Choroid plexus epithelial cell (primary cell): ENCODE results near the gene GALR1.

ENCODE experiments used
- DNase-seq: peaks from one replicate; pipeline ENCODE4 v3.0.0-alpha.2; 2010; ENCODE audit warnings: low read depth
- H3K4me3 ChIP-seq: 2 replicates; pipeline ENCODE4 v1.5.1; 2011; ENCODE audit warnings: low read depth, mild to moderate bottlenecking, control low read depth, low read length, moderate library complexity
- TF ChIP-seq, protein P1 (sequence below): conservative IDR thresholded peaks from 2 replicates; pipeline ENCODE4 v1.5.1; 2011; ENCODE audit warnings: low read depth, mild to moderate bottlenecking, control low read depth, inconsistent platforms, low read length, moderate library complexity

The GALR1 gene

DNA sequence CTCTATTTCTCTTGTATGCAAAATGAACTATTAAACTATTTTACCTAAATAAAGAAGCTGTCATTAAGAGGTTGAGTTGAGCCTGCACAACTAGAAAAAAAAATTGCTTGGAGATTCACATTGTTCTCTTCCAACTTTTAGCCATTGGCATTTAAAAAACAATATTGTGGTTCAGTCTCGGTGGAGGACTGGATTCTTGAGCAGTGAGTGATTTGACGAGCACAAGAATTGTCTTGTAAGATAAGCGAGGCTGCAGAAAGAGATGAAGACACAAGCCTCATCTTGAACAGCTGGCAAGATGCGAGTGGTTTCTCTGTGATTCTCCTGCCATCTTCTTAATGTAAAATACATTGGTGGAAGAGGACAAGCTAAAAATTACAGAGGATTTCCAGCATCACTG, 67.0 kb downstream of the GALR1 start:
- no peak overlapping the region for H3K4me3 ChIP-seq
- DNase-seq, result peak; percentile 74
- TF ChIP-seq, protein P1, sequence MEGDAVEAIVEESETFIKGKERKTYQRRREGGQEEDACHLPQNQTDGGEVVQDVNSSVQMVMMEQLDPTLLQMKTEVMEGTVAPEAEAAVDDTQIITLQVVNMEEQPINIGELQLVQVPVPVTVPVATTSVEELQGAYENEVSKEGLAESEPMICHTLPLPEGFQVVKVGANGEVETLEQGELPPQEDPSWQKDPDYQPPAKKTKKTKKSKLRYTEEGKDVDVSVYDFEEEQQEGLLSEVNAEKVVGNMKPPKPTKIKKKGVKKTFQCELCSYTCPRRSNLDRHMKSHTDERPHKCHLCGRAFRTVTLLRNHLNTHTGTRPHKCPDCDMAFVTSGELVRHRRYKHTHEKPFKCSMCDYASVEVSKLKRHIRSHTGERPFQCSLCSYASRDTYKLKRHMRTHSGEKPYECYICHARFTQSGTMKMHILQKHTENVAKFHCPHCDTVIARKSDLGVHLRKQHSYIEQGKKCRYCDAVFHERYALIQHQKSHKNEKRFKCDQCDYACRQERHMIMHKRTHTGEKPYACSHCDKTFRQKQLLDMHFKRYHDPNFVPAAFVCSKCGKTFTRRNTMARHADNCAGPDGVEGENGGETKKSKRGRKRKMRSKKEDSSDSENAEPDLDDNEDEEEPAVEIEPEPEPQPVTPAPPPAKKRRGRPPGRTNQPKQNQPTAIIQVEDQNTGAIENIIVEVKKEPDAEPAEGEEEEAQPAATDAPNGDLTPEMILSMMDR, result no peak

- peak; percentile 21 for DNase-seq
- H3K4me3 ChIP-seq, result no peak overlapping the region
- TF ChIP-seq, protein P1, result no peak
Measured at GRCh38 chr18:77320971-77321559, 71.4 kb downstream of the GALR1 start.

DNA sequence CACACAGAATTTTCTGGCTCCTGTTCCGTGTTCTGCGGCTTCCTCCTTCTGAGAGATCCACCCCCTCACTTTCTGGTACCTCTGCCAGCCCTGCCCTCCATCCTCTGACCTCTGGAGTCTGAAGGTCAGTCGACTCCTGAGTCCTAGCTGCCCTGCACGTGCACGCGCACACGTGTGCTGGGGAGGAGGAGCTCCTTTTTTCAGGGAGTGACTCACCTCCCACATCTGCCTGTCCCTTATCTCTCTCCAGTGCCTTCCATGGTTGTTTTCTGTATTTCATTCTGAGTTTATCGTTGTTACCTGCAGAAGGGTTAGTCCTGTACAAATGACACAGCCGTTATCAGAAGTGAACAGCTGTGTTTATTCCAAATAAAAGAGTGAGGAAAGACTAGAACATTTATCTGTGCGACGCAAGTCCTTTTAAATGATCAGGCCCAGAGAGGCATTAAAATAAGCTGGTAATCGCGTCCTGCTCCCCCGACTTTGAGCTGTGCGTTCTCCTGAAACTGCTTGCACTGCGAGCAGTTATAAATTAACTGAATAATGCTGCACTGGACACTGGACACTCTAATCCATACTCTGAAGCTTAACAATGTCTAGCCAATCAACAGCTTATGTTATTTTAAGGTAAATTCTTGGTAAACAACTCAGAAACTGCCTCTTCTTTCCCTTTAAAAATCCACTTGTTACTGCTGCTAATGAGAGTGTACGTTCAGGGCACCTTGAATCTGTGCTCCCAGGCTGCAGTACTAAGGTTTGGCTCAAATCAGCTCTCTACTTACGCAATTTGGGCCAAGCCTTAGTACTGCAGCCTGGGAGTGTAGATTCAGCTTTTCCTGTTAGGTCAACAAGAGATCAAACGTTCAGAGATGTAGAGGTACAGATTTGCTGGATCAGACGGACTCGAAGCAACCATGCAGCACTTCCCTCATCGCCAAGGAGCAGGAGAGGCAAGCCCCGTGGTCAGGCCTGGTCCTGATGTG, 72.5 kb downstream of the GALR1 start:
- TF ChIP-seq, protein P1, result no peak
- no peak for DNase-seq
- H3K4me3 ChIP-seq, result no peak overlapping the region

GRCh38 chr18:77323640-77324299, 74.1 kb downstream of the GALR1 start:
- TF ChIP-seq, protein P1, result no peak
- no peak for DNase-seq
- H3K4me3 ChIP-seq, result no peak overlapping the region
